GM21528 (cell line): ENCODE results near the gene TRPC5OS.

ENCODE experiments used
- ATAC-seq: cut with Tn5 transposase; IDR thresholded peaks from one replicate; pipeline ENCODE4 v1.9.1; 2021; ENCODE audit warnings: mild to moderate bottlenecking, moderate library complexity; ENCODE audit not compliant: unreplicated experiment, low FRiP score

Gene TRPC5OS

DNA sequence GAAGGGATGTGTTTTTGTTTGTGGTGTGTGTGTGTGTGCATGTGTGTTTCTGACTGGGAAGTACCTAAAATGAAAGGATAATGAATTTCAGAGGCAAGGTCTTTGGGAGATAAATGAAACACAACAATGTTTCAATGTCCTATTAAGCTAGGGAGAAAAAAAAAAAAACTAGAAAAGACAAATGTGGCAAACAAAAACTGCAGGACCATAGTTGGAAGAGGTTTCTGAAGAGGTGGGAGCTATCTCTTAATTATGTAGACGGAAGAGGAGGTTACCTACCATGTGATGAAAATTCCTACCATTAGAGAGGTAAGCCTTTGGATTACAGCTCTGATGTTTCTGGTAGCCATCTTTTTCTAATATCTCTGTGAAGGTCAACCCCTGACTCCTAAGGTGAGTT is at the start of gene TRPC5OS:
TRPC5OS (plus strand) TSS at position 301 of the 400 bp plus-strand sequence. CDS start 25,669 bp downstream, outside the sequence.
- no peak for ATAC-seq

GRCh38 chrX:111829345-111829744 is 46.6 kb upstream of the TRPC5OS start:
- no peak for ATAC-seq

GRCh38 chrX:111830571-111830970 is 45.4 kb upstream of the TRPC5OS start:
- no peak for ATAC-seq

DNA sequence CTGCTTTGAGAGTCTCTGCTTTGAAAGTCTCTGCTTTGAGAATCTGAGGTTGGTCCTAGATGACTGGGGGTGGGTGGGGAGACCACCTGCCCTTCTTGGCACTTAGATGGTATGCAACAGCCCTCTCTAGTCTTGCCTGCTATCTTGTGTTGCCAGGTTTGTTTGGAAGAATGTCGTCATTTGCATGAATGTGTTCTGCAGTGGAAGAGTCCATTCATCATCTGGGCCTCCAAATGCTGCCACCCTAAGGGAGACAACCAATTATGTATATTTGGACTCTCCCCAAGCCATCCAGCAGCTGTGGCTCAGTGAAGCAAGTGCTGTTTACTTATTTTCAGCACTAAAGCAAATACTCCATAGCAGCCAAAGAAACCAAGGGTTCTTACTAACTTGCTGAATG is 44.6 kb upstream of the TRPC5OS start:
- ATAC-seq, result no peak

DNA sequence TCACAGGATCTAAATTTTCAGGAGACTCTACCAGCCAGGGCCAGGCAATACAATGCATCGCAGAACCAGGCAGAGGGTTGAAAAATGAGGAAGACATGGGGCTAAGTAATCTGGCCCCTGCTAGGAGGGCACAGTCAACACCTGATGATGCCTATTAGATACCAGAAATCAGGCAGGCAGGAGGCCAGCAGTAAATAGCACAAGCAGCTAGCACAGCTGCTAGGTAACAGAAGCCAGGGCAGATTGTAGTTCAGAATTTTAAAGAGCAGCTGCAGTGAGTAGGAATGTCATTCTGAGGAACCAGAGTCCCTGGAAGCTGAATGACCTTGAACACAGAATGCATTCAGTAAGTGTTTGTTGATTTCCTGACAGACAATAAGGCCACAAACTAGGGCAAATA is 38.8 kb upstream of the TRPC5OS start:
- ATAC-seq, result no peak

DNA sequence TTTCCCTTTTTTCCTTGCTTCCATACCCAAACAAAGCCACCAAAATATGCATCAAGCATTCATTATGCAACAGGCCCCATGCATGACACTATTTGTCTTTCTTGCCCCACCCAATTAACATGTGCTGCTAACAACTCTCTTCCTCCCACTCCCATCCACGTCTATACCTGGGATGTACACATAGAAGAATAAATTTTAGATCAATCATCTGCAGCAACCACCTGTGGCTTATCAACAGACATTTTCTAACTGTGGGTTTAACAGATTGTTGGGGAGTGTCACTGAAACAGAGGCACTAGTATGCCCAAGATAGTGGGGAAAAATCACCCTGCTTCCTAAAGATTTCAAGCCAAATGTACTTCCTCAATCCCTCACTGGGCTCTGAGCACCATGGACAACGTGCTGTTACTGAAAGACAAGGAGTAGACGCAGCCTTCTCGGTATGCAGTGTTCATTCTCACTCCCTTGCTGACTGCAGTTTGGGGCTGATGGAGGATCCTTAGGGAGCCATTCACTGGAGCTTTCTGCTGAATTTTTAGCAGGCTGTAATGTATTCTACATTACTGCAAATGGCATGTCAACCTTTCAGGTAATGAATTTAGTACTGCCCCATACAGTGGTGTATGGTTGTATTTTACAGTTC is 28.4 kb upstream of the TRPC5OS start:
- no peak for ATAC-seq

GRCh38 chrX:111848541-111848940 is 27.4 kb upstream of the TRPC5OS start:
- ATAC-seq, result no peak

DNA sequence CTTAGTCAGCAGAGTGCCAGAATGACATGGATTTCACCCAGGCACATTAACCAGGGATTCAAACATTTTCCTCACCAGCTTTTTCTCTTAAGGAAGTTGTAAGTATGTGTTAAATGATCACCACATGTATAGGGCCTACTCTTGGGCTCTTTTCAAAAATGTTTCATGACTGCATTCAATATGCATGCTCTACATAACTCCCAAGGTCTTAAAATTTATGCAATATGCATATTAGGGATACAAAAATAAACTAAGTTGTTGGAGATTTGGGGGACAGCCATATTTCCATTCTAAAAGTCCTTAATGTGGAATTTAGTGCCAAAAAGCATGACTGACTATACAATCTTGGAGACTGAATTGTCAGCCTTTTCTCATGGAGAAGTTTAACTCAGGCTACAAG is 25.0 kb upstream of the TRPC5OS start:
- no peak for ATAC-seq

DNA sequence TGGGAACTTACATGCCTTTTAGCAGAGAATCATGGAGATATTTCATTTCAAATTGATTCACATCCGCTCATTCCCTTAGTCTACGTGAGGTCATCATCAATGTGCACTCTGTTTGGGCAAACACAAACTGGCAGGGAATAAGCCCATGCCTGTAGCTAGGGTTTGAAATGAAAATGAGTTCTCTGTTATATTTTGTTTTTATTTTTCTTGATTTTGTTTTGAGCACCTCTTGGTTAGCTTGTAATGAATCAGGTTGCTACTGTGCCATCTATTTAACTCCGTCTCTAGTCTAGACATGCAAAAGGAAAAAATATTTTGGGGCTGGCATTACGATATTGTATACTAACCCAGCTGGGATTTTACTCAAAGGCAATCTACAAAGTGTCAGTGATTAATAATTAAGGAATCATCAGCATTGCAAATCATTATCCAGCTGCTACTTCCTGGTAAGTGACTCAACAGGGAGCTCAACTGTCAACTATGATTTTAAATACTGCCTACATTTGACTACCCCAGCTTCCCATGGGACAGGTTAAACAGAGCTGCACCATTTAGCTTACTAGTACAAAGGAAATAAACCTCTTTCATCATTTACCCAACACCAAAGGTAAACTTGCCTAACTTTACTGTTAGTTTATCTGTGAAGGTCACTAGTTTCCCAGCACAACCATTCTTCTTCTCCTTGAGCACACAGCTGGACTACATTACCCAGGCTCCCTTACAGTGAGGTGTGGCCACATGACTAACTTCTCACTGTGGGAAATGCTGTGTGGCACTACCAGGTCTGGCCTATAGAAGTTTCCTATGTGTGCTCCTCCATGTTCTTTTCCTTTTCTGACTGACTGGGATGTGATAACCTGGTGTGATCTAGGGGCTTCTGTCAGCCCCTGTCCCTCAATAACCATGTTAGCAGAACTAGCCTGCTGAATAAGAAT is 21.2 kb upstream of the TRPC5OS start:
- ATAC-seq, result no peak

DNA sequence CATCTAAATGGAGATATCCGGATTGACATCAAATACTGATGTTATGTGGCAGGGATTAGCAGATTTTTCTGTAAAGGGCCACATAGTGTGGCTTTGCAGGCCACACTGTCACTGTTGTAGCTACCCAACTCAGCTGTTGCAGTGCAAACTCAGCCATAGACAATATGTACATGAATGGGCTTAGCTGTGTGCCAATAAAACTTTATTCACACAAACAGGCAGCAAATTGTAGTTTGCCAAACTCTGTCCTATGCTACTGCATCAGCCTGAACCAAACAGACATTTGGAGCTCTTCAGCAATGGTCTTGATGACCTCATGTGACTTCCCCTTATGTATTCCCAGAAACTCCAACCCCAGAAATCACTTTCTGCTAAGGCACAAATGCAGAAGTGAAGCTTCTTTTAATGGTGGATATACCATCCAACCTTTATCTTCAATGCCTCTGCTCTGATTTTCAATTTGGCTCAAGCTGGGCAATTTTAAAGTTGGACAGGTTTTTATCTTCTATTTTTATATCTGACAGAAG is 18.4 kb upstream of the TRPC5OS start:
- ATAC-seq, result no peak

- no peak for ATAC-seq
These were observed 14.4 kb upstream of the TRPC5OS start for GRCh38 chrX:111861605-111862004.

DNA sequence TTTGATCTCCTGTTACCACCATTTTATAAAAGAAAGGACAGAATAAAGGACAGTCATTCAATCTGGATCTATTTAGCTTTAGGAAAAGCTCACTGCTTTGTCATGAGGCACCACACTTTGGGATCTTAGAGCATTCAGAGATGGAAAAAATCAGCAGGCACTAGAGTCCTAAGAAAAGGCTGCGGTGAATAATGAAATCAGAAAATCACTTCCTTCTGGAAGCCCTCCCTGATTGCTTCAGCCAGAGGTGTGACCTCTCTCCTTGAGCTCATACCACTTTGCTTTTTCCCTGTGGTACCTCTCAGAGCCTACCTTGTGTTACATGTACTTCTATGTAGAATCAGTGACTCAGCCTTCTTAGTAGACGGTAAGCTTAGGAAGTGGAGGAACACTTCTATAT is 8.7 kb upstream of the TRPC5OS start:
- no peak for ATAC-seq

- peak; percentile 57 for ATAC-seq
These were observed 7.0 kb upstream of the TRPC5OS start for GRCh38 chrX:111868726-111869638.

DNA sequence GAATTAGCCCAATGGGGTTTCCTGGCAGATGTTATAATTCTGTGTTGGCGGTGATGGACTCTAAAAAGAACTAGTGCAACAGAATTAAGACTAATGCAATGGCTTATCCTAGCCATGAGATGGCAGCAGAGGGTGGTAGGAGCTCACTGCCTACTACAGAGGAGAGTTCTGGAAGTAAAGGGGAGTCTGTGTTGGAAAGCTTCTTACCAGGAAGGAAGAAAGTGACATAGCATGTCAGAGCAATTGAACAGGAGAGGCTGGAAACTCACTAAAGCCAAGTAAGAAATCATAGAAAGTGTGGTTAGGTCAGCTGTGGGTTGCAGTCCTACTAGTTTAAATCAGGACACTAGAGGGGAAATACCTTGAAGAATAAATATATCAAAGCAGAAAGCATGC is 6.3 kb upstream of the TRPC5OS start:
- peak; percentile 85 for ATAC-seq

GRCh38 chrX:111874241-111874640 is 1.7 kb upstream of the TRPC5OS start:
- no peak for ATAC-seq

DNA sequence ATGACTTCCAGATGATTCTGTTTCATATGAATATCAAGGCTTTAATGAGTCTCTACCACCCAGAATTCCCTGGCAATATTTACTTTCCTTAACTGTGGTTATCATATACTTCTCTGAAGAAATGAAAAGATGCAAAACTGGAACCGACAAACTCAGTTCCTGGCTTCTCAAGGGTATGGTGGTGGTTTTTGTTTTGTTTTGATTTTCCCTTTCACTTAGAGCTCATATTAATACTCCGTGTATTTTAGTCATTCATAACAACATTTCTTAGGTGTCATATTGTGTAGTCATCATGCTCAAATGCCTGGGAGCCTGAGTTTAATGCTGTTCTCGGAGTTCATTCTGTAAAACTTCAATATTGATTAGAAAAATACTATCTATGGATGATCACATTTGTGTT is 665 bp downstream of the TRPC5OS start:
- ATAC-seq, result no peak

GRCh38 chrX:111877681-111878080 is 1.7 kb downstream of the TRPC5OS start:
- ATAC-seq, result no peak

DNA sequence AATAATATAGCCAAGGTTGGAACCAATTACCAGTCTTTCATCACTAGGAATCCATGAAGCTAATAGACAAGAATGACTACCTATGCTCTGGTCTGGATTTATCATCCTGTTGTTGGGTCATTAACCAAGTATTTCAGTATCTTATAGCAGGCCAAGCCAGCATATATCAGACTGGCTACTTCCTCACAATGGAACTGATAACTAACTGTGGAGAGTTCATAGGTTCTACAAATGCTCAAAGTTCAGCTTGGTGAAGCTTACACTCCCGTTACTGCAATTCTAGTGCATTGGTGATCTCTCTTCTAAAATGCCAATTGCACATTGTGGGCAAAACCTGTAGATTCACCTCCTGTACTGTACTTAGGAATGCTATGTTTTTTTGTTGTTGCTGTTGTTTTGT is 4.8 kb downstream of the TRPC5OS start:
- no peak for ATAC-seq

GRCh38 chrX:111881715-111882114 is 5.7 kb downstream of the TRPC5OS start:
- no peak for ATAC-seq

DNA sequence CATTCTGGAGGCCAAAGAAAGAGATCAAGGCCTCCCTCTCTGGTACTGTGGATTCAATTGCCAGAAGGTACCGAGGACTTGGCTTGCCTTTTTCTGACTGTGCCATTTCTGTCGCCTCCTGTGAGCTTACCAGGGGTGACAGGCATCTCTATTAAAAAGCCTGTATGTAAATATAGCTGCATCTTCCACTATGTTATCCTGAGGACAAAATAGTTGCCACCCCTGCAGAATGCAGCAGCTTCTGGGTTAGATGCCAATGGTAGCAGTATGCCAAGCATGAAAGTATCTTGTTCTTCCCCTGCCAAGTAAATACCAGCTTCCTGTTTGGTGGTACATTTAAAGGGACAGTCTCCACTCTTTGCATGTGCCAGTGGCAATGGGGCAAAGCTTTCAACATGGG is 10.7 kb downstream of the TRPC5OS start:
- ATAC-seq, result no peak

DNA sequence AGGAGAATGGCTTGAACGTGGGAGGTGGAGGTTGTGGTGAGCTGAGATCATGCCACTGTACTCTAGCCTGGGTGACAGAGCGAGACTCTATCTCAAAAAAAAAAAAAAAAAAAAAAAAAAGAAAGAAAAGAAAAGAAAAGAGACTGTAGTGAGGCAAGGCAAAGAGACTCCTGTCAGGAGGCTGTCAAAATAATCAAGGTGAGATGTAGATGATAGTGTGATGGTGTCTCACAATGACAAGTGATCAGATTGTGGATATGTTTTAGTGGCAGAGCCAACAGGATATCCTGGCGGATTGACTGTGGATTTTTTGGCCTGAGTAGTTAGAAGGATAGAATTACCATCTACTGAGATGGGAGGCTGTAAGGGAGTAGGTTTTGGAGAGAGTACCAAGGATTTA is 12.6 kb downstream of the TRPC5OS start:
- ATAC-seq, result no peak
